Cardiac fibroblast (primary cell): ENCODE measurements around the gene SAP30L.

ENCODE experiments used
- DNase-seq, 2 donors: peaks; one replicate each; pipeline versions ENCODE4 v3.0.0 to v3.0.0-alpha.2; 2010; ENCODE audit warnings: low read depth in 2 of 2
- H3K4me3 ChIP-seq, 2 donors: replicated peaks in 1 of 2; 1 replicate in 1 of 2; 2 replicates in 1 of 2; pipeline ENCODE4 v1.5.1; 2011; ENCODE audit warnings: low read depth in 2 of 2, low read length in 2 of 2, mild to moderate bottlenecking in 2 of 2, moderate library complexity in 1 of 2
- TF ChIP-seq, protein P1 (sequence below): IDR thresholded peaks from one replicate; pipeline ENCODE4 v1.5.1; 2011; ENCODE audit warnings: low read depth, mild to moderate bottlenecking, low read length, inconsistent platforms

The SAP30L gene

DNA sequence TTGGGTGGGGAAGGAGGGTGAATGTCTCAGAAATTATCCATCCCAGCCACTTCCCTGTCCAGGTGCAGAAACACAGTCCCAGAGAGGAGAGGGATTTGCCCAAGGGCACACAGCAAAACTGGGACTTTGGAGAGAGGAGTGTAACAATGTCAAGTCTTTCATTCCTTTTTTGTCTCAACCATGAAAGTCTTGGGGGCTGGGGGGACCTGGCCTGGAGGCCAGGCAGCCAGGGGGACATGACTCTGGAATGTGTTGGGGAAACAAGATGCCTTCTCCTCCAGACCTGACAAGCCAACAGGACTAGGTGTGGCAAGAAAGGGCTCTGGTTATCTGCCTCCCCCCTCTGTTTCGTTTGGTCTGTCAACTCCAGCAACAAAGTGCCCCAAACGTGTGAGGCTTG is 46.1 kb downstream of the SAP30L start:
- H3K4me3 ChIP-seq: no peak overlapping the region
- no peak for DNase-seq
- TF ChIP-seq, protein P1, sequence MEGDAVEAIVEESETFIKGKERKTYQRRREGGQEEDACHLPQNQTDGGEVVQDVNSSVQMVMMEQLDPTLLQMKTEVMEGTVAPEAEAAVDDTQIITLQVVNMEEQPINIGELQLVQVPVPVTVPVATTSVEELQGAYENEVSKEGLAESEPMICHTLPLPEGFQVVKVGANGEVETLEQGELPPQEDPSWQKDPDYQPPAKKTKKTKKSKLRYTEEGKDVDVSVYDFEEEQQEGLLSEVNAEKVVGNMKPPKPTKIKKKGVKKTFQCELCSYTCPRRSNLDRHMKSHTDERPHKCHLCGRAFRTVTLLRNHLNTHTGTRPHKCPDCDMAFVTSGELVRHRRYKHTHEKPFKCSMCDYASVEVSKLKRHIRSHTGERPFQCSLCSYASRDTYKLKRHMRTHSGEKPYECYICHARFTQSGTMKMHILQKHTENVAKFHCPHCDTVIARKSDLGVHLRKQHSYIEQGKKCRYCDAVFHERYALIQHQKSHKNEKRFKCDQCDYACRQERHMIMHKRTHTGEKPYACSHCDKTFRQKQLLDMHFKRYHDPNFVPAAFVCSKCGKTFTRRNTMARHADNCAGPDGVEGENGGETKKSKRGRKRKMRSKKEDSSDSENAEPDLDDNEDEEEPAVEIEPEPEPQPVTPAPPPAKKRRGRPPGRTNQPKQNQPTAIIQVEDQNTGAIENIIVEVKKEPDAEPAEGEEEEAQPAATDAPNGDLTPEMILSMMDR: no peak

DNA sequence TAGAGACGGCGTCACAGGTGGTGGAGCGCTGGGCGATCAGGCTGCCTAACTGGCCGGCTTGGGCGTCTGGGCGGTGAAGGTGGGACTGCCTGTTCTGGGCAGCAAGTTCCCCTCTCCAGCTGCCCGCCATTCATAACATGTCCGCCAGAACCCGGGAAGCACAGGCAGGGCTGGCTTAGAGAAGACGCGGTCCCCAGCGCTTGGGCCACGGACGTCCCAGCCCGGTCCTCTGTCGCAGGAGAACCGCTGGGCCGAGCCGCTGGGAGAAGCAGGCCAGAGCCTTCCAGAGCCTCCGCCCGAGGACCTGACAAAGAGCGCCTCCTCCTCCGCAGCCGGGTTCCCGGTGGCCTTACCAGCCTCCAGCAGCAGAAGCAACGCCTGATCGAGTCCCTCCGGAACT is 47.5 kb downstream of the SAP30L start:
- TF ChIP-seq, protein P1: no peak
- DNase-seq: no peak
- H3K4me3 ChIP-seq: no peak overlapping the region

DNA sequence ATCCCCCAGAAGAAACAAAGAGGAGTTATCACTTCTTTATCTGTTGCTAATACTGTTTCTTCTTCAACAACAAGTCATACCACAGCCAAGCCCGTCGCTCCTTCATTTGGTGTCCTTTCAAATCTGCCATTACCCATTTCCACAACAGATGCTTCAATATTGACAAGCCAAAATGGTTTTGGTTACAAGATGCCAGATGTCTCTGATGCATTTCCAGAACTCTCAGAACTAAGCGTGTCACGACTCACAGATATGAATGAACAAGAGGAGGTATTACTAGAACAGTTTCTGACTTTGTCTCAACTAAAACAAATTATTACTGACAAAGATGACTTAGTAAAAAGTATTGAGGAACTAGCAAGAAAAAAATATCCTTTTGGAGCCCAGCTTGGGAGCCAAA is 48.2 kb downstream of the SAP30L start:
- TF ChIP-seq, protein P1: no peak
- no peak for DNase-seq
- H3K4me3 ChIP-seq: no peak overlapping the region

DNA sequence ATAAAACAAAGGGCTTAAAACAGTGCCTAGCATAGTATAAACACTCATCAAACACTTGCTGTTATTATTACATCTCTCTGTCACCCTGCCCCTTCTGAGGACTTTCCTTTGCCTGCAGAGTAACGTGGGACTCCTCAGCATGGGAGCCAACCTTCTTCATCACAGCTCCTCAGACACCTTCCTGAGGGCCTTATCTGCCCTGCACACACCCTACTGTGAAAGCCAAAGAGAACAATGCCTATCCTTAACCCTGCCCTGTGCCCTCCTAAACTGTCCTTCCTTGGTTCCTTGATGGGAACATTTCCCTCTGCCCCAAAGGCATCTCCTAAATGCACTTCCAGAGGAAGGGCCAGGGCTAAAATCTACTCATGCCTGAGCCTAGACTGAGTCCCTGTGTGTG is 52.8 kb downstream of the SAP30L start:
- DNase-seq: no peak
- no peak overlapping the region for H3K4me3 ChIP-seq
- TF ChIP-seq, protein P1: no peak

DNA sequence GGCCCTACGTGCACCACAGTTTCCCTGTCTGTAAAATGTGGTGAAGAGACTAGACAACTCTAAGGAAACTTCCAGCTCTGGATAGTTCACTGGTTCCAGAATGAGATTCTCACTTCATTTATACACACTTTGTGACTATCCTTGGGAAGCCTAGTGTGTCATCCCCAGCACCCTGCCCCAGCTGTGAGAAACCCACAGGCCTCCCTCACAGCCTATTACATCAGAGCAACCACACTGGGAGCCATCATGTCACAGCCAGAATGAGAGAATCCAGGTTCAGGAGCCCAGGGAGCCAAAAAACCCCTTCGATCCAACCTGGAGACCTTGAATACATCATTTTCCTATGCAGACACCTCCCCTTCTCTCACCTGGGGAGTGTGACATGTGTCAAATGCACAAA is 53.2 kb downstream of the SAP30L start:
- no peak for DNase-seq
- no peak overlapping the region for H3K4me3 ChIP-seq
- TF ChIP-seq, protein P1: no peak

DNA sequence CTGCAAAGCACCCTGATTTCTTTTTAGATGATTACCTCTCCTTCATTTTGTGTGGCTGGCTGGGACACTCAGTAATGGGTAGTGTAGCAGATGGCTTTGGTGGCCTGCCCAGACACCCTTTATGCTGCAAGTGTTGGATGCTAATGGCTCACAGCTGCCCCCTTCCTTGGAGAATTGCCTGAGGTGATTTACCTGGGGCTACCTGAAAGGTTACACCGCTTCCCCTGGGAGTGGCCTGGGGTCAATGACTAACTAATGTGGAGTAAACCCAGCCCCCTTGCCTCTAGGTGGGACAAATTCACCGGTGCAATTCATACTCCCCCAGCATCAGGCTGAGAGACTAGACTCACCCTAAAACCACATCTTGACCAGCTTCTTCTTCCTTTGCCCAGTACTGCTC is 55.8 kb downstream of the SAP30L start:
- no peak overlapping the region for H3K4me3 ChIP-seq
- DNase-seq: no peak
- TF ChIP-seq, protein P1: no peak

DNA sequence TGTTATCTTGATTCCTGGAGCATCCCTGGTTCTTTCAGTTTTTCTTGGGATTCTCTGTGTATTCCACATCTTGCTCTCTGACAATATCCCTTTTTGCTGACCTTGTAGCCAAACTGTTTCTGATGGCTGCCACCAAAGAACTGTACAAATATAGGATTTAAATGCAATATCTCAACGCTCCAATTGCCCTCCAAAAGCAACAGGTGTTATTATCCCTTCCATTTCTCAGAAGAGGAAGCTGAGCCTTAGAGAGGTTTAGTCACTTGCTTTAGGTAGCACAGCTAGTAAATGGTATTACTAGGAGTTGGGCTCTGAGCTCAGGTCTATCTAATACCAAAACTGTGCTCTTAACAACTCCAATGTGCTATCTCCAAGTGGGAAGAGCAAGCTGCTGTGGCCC is 56.4 kb downstream of the SAP30L start:
- no peak for DNase-seq
- H3K4me3 ChIP-seq: no peak overlapping the region
- TF ChIP-seq, protein P1: no peak
